ENCODE measurements around the gene ITPK1.

DNA sequence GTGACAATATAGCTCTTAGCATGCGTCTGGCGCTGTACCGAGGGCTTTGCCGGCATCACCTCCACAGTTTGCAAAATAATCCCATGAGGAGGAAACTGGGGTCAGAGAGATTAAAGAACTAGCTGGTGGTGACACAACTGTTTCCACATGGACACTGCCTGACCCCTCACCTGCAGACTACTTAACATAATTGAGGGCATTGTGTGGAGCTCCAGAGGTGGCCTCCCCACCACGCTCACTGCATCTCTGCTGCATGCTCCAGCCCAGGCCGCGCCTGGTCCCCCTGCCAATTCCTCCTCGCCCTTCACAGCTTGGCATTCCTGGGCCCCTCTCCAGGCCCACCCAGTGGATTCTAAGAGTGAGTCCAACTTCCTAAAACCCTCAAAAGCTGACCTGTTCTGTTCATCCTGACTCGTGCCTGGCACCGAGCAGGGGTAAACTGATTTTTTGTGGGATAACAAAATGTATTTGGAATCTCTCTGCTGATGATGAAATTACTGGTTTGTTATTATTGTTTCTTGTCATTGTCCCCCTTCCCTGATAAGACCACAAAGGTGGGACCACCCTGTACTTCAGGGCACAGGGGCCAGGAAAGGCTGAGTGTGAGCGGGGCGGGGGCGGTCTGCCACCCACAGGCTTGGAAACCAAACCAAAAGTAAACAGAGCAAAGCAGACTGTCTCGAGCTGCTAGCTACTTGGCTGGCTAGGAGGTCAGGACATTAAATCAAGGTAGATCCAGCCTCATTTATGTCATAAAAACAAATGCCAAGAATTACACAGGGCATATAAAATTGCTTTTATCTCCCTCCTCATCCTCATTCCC lies 152.2 kb downstream of the ITPK1 start:
- TF ChIP-seq, protein P1, sequence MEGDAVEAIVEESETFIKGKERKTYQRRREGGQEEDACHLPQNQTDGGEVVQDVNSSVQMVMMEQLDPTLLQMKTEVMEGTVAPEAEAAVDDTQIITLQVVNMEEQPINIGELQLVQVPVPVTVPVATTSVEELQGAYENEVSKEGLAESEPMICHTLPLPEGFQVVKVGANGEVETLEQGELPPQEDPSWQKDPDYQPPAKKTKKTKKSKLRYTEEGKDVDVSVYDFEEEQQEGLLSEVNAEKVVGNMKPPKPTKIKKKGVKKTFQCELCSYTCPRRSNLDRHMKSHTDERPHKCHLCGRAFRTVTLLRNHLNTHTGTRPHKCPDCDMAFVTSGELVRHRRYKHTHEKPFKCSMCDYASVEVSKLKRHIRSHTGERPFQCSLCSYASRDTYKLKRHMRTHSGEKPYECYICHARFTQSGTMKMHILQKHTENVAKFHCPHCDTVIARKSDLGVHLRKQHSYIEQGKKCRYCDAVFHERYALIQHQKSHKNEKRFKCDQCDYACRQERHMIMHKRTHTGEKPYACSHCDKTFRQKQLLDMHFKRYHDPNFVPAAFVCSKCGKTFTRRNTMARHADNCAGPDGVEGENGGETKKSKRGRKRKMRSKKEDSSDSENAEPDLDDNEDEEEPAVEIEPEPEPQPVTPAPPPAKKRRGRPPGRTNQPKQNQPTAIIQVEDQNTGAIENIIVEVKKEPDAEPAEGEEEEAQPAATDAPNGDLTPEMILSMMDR (IDR thresholded peaks at IDR 0.05), result no peak
- TF ChIP-seq POLR2A (IDR thresholded peaks at IDR 0.05), result no peak
